Forelimb muscle (tissue), 1 donor: Measurements from ENCODE around the gene IDUA. TPM values are rescaled to one million over a fixed set of nuclear protein-coding genes. Genes with fewer than 3 reads are reported as not detected.

Source experiments
- DNase-seq: peaks from one replicate; pipeline ENCODE4 v3.0.0-alpha.2; 2013; ENCODE audit warnings: low read depth
- polyA plus RNA-seq: library from polyadenylated mRNA; unstranded; fragments of 120-200 nt; gene quantifications from one replicate; pipeline ENCODE4 v1.2.1, GENCODE V29; 2013; ENCODE audit not compliant: insufficient read length

IDUA gene
- polyA plus RNA-seq, 1 donor, result 13.9 TPM

DNA sequence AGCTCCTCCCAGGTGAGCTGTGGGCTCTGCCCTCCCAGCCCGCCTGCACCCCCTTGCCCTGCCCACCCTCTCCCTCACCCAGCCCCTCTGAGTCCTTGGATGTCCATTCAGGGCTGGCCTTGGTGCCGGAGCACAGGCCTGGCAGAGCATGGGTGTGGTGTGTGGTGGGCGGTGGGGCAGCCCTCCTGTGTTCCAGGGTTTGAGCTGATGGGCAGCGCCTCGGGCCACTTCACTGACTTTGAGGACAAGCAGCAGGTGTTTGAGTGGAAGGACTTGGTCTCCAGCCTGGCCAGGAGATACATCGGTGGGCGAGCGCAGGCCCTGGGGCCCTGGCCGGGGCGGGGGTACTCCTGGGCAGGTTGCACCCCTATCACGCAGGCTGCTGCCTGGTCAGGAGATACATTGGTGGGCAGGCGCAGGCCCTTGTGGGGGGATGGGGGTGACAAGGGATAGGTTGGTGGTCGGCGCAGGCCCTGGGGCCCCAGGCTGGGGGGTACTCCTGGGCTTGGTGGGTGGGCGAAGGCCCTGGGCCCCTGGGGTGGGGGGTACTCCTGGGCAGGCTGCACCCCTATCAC, 13.9 kb downstream of the IDUA start:
- no peak for DNase-seq

DNA sequence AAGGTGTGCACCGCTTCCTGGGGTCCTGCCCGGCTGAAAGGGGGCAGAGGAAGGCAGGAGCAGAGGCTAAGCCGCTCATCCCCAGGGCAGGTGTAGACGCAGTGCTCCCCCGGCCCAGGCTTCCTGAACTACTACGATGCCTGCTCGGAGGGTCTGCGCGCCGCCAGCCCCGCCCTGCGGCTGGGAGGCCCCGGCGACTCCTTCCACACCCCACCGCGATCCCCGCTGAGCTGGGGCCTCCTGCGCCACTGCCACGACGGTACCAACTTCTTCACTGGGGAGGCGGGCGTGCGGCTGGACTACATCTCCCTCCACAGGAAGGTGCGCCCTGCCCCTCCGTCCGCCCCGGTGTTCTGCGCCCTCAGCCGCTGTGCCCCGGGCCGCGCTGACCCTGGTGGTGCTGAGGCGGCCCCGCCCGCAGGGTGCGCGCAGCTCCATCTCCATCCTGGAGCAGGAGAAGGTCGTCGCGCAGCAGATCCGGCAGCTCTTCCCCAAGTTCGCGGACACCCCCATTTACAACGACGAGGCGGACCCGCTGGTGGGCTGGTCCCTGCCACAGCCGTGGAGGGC, 14.8 kb downstream of the IDUA start:
- no peak for DNase-seq

DNA sequence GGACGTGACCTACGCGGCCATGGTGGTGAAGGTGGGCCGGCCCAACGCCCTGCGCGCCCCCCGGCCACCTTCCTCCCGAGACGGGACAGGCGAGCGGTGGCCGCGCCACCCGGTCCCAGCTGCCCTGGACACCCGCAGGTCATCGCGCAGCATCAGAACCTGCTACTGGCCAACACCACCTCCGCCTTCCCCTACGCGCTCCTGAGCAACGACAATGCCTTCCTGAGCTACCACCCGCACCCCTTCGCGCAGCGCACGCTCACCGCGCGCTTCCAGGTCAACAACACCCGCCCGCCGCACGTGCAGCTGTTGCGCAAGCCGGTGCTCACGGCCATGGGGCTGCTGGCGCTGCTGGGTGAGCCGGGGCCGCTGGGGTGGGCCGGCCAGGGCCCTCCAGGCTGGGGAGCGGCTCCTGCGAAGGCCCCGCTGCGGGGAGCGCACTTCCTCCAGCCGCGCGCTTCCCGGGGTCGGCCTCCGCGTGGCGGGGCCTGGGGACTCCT, 15.3 kb downstream of the IDUA start:
- no peak for DNase-seq

DNA sequence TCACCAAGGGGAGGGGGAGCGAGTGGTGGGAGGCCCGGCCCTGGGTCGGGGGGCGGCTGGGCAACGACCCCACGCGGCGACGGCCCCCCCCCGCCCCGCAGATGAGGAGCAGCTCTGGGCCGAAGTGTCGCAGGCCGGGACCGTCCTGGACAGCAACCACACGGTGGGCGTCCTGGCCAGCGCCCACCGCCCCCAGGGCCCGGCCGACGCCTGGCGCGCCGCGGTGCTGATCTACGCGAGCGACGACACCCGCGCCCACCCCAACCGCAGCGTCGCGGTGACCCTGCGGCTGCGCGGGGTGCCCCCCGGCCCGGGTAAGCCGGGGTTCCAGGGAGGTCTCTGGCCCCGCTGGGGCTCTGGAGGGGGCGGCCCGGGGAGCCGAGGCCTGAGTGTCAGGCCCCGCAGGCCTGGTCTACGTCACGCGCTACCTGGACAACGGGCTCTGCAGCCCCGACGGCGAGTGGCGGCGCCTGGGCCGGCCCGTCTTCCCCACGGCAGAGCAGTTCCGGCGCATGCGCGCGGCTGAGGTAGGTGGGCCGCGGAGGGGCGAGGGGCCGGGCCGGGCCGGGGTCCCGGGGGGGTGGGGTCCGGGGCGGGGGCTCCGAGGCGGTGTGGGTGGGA, 15.9 kb downstream of the IDUA start:
- DNase-seq, result no peak

DNA sequence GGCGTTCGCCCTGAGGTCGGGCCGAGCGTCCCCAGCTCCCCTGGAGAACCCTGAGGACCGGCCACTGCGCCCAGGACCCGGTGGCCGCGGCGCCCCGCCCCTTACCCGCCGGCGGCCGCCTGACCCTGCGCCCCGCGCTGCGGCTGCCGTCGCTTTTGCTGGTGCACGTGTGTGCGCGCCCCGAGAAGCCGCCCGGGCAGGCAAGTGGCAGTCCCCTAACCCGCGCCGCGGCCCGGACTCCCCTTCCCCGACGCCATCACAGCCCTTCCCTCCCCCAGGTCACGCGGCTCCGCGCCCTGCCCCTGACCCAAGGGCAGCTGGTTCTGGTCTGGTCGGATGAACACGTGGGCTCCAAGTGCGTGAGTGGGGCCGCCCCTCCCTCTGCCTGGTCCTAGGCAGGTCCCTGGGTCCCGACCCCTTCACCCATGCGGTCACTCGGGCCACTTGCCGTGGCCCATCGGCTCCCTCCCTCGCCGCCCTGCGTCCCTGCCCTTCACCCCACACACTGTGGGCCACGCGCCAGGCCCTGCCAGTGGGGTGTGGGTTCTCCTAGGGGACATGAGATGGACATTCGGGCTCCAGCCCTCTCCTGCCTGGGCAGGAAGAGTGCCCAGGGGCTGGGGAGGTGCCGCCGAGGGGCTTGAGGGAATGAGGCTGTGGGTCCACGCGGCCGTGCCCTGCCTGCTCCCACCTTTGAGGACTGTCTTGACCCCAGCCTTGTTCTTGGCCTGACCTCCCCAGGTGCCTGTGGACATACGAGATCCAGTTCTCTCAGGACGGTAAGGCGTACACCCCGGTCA, 16.6 kb downstream of the IDUA start:
- no peak for DNase-seq

DNA sequence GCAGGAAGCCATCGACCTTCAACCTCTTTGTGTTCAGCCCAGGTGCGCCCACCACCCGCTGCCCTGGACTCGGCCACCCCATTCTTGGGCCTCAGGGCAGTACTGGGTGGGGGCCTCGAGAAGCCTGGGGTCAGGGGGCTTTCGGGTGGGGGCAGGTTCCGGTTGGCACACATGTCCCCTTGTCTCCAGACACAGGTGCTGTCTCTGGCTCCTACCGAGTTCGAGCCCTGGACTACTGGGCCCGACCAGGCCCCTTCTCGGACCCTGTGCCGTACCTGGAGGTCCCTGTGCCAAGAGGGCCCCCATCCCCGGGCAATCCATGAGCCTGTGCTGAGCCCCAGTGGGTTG, 17.2 kb downstream of the IDUA start:
- no peak for DNase-seq

DNA sequence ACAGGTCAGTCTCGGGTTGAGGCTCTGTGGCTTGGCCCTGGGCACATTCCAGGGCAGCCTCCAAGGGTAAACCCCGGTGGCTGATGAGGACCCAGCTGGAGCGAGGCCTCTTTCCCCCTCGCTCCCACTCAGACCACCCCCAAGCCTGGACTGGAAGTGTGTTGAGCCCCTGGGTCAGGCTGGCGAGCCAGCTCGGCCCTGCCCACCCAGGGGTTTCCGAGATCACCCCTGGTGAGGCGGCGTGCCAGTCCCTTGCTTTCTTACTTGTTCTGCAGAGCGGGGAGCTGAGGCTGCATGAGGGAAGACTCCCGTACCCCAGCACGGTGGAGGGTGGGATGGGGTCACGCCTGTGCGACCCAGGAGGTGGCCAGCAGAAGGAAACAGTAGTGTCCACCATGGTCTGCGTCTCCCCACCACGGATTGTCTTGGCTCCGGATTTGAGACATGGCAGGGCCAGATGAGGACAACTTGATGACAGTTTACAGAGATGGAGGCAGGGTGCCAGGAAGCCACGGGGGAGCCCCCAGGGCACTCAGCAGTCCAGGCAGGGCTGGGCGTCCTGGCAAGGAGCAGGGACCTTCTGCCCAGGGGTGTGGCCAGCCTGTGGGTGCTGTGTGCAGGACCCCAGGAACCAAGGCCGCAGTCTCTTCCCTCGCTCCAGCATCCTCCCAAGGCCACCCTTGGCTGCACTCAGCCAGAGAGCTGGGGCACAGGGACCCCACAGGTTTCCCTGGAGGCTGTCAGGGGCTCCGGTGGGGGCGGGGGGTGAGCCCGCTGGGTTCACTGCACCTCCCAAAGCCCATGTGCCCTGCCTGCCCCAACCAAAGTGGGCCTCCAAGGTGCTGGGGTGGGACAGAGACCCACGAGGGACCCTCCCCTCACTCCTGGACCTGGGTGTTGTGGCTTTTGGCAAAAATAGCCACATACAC, 18.0 kb downstream of the IDUA start:
- no peak for DNase-seq

DNA sequence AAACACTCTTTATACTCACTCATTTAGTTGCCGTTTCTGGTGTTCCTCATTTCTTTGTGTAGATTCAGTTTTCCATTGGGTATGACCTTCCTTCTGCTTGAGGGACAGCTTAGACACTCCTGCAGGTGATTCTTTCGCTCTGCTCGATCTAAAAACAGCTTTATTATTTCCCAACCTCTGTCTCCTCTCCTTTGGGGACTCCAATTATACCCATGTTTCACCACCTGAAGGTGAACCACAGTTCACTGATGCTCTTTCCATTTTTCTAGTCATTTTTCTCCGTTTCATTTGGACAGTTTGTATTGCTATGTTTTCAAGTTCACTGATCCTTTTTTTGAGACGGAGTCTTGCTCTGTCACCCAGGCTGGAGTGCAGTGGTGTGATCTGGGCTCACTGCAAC, 20.0 kb downstream of the IDUA start:
- no peak for DNase-seq

DNA sequence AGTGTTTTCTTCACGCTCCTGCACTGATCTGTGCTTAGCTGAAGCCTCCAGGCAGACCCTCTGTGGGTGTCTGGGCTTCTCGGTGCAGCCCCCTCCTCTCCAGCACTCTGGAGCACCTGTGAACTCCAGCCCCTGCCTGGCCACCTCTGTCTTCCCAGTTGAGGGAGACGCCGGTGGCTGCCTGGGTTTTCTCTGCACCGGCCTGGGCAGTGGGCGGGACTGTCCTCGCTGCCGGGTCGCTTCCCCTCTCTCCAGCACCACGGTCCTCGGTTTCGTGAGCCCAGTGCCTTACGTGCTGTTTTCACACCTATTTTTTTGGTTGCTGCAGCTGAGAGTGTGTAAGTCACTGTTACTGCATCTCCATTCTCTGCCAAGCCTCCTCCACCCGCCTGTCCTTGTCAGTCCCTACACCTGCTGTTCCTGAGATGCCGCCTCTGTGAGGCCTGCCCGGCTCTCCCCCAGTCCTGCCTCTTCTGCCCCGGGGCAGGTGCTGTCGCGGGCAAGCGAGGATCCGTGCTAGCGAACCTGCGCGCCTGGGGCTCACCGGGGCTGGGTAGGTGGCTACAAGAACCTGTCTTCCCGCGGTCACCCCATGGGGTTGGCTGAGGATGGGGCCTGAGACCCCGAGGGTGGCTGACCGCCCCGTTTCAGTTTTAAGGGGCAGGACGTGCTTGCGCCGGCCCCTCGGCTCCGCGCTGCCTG, 22.1 kb downstream of the IDUA start:
- DNase-seq, result no peak

DNA sequence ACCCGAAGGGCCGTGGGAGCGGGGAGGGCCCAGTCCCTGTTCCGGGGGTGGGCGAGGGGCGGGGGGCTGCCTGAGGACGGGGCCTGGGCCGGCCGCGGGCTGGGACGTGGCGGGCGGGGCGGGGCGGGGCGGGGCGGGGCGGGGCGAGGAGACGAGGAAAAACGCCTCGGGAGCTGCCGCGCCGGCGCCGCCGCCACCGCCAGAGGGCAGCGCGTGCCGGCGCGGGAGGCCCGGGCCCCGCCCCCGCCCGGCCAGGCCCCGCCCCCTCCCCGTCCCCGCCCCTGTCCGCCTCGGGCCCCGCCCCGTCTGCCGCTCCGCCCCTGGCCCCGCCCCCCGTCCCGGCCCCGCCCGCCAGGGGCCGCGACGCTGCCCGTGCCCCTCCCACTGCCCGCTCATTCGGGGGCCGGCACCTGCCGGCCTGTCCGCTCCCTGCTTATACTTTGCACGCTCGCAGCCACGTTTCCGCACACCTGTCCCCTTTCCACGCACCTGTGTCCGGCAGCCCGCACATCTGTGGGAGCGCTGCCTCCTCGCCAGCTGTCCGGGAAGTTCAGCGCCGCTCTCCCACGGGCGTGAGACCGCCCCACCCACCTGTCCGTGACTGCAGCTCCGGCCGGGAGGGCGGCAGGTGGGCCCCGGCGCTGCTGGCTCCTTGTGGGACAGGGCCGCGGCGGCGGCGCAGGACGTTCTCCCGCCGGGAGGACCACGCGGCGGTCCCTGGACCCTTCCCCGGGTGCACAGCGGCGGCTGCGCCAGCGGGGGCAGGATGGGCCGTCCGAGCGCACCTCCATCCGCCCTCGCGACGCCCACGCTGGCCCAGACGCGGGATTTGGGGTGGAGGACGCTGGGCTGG, 22.9 kb downstream of the IDUA start:
- no peak for DNase-seq

DNA sequence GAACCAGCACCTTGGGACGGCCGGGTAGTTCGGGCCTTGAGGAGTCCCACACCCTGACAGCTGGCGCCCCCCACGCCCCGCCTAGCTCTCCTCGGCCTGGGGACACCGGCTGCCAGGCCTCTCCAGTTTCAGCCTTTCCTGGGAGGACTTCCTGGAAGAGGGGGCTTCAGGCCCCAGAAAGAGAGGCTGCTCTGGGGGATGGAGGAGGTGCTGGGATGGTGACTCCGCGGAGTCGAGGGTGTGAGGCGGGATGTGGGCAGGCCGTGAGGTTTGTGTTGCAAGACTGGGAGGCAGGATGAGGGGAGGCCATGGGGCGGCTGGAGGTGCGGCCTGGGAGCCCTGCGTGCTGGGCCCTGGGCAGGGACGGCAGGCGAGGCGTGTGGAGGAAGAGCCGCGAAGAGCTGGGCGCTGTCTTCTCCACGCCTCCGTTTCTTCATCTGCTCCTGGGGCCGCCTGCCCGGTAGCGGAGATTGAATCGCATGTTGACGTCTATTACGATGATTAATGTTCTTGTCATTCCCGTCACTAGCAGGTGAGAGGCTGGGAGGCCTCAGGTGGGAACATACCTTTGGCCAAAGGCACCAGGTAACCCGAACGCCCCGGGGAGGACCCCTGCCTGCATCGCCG, 23.7 kb downstream of the IDUA start:
- DNase-seq, result no peak

DNA sequence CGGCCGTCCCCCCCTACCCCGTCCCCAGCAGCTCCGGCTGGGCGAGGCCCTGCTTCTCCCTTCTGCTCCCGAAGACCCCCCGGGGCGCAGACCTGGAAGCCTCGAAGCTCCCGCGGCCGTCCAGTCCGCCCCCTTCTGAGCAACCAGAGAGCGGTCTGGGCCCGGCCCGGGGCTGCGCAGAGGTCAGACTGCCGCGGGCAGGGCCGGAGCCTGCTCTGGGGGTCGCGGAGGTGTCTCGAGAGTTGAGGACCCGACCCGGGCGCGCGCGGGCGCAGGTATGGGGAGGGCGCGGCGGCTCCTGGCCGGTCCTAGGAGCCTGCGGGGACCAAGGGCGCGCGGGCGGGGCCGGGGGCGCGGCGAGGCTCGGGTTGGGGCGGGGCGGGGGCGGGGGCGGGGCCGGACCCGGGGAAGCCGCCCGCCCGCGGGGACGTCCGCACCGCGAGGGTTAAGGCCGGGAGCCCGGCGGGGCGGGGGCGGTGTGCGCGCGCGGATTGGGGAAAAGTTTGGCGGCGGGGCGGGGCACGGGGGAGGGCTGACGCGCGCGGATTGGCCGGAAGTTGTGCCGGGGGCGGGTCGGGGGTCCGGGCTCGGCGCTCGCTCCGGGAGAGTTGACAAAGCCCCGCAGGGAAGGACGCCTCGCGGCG, 24.3 kb downstream of the IDUA start, which contains the start of gene FGFRL1:
FGFRL1 (plus strand) TSS at position 605 of the 644 bp plus-strand sequence. CDS start 860 bp downstream, outside the sequence.
- no peak for DNase-seq

DNA sequence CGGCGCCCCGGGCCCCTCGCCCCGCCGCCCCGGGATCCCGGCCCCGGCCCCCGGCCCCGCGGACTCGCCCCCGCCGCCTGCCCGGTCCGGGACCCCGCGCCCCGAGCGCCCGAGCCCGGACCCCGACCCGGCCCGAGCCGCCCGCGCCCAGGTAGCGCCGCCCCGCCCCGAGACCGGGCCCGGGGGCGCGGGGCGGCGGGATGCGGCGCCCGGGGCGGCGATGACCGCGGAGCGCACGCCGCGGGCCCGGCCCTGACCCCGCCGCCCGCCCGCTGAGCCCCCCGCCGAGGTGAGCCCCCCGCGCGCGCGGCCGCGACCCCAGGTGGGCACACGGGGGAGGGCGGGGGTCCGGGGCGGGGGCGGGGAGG, 24.8 kb downstream of the IDUA start:
- DNase-seq, result no peak

DNA sequence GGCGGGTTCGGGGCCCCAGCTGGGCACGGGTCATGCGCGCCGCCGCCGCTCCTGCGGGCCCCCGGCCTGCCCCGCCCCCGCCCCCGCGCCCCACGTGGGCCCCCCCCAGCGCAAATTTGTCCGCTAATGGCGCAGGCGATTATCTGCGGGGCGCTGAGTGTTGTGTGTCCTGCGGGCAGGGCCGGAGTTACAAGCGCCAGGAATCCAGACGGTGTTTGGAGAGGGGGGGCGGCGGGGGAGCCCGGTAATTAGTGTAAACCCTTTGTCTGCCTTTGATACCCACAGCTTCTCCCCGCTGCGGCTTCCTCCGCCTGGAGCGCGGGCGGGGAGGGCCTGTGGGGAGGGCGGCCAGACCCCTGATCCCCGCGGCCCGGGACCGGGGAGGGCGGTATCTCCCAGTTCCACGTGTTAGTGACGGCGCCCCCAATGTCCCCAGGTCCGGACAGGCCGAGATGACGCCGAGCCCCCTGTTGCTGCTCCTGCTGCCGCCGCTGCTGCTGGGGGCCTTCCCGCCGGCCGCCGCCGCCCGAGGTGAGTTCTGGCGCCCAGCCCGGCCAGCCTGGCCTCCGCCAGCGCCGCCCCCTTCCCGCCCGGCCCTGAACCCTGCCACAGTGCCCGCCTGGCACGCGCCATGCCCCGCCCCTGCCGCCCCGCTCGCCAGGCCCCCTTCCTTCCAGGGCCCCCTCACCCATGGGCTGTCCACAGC, 25.3 kb downstream of the IDUA start:
- DNase-seq, result no peak

DNA sequence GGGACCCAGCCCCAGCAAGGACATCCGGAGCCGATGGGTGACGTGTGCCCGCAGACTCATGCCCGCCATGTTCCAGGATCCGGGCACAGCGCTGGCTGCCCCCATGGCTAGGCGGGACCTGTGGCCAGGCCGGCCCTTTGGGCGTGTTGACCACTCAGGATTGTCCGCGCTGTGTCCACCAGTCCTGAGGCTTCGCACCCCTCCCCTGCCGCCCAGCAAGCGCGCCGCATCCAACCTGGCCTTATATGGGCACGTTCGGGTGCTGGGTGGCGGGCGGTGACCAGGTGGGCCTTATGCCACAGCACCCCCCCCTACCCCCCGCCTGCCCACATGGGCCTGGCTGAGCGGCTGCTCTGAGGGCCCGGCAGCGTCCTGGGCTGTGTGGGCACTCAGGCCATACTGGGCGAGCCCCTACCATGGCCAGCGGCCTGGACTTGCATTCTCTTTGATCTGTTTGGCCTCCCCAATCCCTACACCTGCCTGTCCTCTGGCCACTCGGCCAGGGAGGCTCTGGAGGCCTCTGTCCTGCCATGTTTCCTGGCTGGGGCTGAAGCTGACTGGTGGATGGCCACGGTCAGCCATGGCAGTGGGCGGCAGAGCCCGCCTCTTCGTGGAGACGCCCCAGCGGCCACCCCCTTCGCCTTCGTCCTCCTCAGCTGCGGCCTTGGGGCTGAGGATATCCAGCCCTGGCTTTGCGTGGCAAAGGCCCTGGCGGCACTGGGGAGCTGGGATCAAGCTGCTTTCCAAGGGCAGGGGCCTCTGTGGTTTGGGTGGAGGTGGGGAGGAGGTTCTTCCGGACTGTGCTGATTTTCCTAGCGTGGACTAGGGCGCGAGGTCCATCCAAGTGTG, 26.6 kb downstream of the IDUA start:
- no peak for DNase-seq

DNA sequence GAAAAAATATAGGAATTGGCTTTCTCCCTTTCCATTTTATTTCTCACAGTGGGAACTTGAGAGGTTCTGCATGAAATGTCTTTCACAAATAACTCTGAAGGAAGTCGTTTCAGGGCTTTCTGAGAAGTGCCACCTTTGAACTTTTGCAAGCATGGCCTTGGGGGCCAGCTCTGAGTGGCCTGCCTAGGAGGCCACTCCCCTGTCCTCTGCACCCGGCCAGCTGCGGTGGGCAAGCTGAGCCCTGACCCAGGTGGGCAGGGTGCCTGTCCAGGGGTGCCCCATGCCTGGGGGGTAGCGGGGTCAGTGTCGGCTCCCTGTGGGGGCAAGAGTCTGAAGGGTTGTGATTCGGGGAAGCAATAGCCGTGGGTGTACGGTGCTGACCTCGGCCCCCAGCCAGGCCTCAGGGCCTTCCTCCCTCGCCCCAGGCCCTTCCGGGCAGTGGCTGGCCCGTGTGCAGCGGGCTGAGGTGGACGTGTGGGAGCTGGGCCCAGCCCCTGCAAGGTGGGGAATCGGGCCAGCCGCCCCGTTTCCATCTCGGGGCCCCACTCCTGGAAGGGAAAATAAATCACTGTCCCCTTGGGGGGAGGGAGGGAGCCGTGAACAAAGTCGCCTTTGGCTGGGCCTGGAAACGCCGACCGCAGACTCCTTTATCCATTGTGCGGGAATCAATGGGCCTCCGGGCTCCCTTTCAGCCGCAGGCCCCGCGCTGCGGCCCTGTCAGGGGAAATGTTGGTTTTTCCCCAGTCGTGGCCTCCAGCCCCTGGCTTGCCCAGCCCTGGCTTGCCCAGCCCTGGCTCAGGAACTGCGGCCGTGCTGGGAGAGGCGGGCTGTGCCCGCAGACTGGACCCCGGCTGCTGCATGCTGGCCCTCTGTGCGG, 27.7 kb downstream of the IDUA start:
- DNase-seq, result no peak
